Adrenal gland (tissue), 12 donors: ENCODE data around the gene TNNT2. TPM values are rescaled to one million over a fixed set of nuclear protein-coding genes. Genes with fewer than 3 reads are reported as not detected.

ENCODE experiments used
- DNase-seq, 7 donors: peaks; one replicate each; pipeline ENCODE4 v3.0.0-alpha.2; 2019 to 2020
- H3K27ac ChIP-seq, 5 donors: fragments of 200-600 bp; sonication (generic) in 4 of 5; 1 replicate in 3 of 5; 2 replicates in 2 of 5; pipeline versions ENCODE4 v1.5.1 to v1.8.0; 2016 to 2020; ENCODE audit warnings: mild to moderate bottlenecking in 1 of 5
- H3K27me3 ChIP-seq: fragments of 200-600 bp; 2 replicates; pipeline ENCODE4 v1.8.0; 2021
- H3K36me3 ChIP-seq, 2 donors: fragments of 200-600 bp; replicated peaks in 1 of 2; 1 replicate in 1 of 2; 2 replicates in 1 of 2; pipeline versions ENCODE4 v1.5.1 to v1.8.0; 2018 to 2022
- H3K4me1 ChIP-seq, 2 donors: fragments of 200-600 bp; replicated peaks in 1 of 2; 1 replicate in 1 of 2; 2 replicates in 1 of 2; pipeline versions ENCODE4 v1.5.1 to v1.8.0; 2018 to 2021
- H3K4me3 ChIP-seq, 4 donors: fragments of 200-600 bp; sonication (generic) in 3 of 4; one replicate each; pipeline ENCODE4 v1.5.1; 2016 to 2018
- H3K9me3 ChIP-seq, 3 donors: fragments of 200-600 bp; sonication (generic) in 1 of 3; replicated peaks in 1 of 3; 1 replicate in 2 of 3; 2 replicates in 1 of 3; pipeline versions ENCODE4 v1.5.1 to v1.8.0; 2016 to 2021
- POLR2A ChIP-seq, 2 donors: fragments of 450-650 bp; IDR thresholded peaks; one replicate each; pipeline ENCODE4 v1.6.1; 2017; ENCODE audit warnings: antibody characterized with exemption in 2 of 2, mild to moderate bottlenecking in 2 of 2, moderate library complexity in 1 of 2
- WGBS, 4 donors: extraction: QIAGEN DNeasy Blood & Tissue Kit in 2 of 4; methylation state at CpG; one replicate each; pipeline versions ENCODE4 v1.1.5 to v1.1.7; 2013 to 2017; 5-methylcytosine and 5-hydroxymethylcytosine counted together
- intact Hi-C, 2 donors: fragments of 100-400 bp; cut with DNase I; formaldehyde crosslinking; loops; one replicate each; pipeline versions ENCODE4 v1.14.1 to v1.15.0; 2022 to 2023
- polyA plus RNA-seq, 3 donors: library from polyadenylated mRNA; stranded (reverse); fragments of 200-250 nt in 2 of 3; fragments of 350-450 nt in 1 of 3; fragmentation: Illumina TruSeq in 1 of 3; extraction: RNeasy Lipid Tissue Mini Kit (QIAGEN cat#74804) in 1 of 3; gene quantifications; one replicate each; pipeline ENCODE4 v1.2.3, GENCODE V29; 2013 to 2014
- total RNA-seq, 9 donors: library from RNA; depleted of rRNA in 4 of 9; stranded (reverse); fragments of >200 nt in 4 of 9; fragments of 120-200 nt in 1 of 9; fragmentation: NEBNext Ultra II Directional in 1 of 9; extraction: Animal tissue kit (Norgen Biotek cat#: 25700) in 1 of 9; gene quantifications; one replicate each; pipeline versions ENCODE4 v1.1.0 to v1.2.4, GENCODE V29; 2013 to 2023
- TF ChIP-seq, protein P1 (sequence below), 6 experiments: fragments of 450-650 bp in 4 of 6; fragments of 200-600 bp in 2 of 6; sonication (generic) in 1 of 6; IDR thresholded peaks; 1 replicate in 5 of 6; 2 replicates in 1 of 6; pipeline versions ENCODE4 v1.5.1 to v1.8.0; 2016 to 2021; ENCODE audit warnings: antibody characterized with exemption in 6 of 6, mild to moderate bottlenecking in 2 of 6, moderate library complexity in 1 of 6
- donor health status: healthy with polysubstance abuse.
- donor health status: Bipolar disorder and iron deficiency.
- donor health status: DM: yes; HTN: yes; CAD: no.
- donor health status: DM: no; HTN: no; CAD: no.
- donor health status: DM: no; HTN: no; CAD: no.
- donor health status: DM: yes; HTN: yes; CAD: no.

TNNT2 gene
- total and polyA plus RNA-seq, 12 donors = 0.39 to 37.3 (median 3.8) TPM; not detected in 2

GRCh38 chr1:201347498-201348210 is 29.8 kb downstream of the TNNT2 start:
- Histone ChIP-seq H3K4me3 (no peak overlapping the region), H3K27ac (no peak overlapping the region), H3K4me1 (no peaks in the 10 kb centered on the region), H3K36me3 (no peaks in the 10 kb centered on the region), H3K27me3 (no peaks in the 10 kb centered on the region), H3K9me3 (no peaks in the 10 kb centered on the region)
- TF ChIP-seq POLR2A (IDR thresholded peaks at IDR 0.05) = no peak
- TF ChIP-seq, protein P1, sequence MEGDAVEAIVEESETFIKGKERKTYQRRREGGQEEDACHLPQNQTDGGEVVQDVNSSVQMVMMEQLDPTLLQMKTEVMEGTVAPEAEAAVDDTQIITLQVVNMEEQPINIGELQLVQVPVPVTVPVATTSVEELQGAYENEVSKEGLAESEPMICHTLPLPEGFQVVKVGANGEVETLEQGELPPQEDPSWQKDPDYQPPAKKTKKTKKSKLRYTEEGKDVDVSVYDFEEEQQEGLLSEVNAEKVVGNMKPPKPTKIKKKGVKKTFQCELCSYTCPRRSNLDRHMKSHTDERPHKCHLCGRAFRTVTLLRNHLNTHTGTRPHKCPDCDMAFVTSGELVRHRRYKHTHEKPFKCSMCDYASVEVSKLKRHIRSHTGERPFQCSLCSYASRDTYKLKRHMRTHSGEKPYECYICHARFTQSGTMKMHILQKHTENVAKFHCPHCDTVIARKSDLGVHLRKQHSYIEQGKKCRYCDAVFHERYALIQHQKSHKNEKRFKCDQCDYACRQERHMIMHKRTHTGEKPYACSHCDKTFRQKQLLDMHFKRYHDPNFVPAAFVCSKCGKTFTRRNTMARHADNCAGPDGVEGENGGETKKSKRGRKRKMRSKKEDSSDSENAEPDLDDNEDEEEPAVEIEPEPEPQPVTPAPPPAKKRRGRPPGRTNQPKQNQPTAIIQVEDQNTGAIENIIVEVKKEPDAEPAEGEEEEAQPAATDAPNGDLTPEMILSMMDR (IDR thresholded peaks at IDR 0.05) = no peak
- 24 to 34% (median 30%) methylated on average over 7 of the region's 7 CpGs for WGBS, 4 donors
- intact Hi-C loops = no loop called here
- DNase-seq = no peak

DNA sequence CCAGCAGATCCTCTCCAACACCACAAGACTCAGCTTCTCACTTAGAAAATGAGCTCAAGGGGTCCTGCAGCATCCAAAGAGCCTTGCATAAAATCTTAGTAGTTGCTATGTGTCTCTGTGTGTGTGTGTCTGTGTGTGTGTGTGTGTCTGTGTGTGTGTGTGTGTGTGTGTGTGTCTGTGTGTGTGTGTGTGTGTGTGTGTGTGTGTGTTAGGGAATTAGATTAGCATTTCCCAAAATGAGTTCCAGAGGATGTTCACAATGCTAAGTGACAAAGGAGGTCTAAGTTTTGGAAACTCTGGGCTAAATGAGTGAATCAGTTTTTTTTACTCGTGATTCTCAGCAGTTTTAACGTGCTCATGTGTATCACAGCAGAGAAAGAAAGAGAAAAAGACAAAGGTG is 30.5 kb downstream of the TNNT2 start:
- no peaks in the 10 kb centered on the region for H3K4me1 ChIP-seq
- intact Hi-C loops = no loop called here
- H3K9me3 ChIP-seq = no peaks in the 10 kb centered on the region
- no peak overlapping the region for H3K27ac ChIP-seq
- TF ChIP-seq POLR2A (IDR thresholded peaks at IDR 0.05) = no peak
- TF ChIP-seq, protein P1 (IDR thresholded peaks at IDR 0.05) = no peak
- H3K27me3 ChIP-seq = no peaks in the 10 kb centered on the region
- DNase-seq = no peak
- no peak overlapping the region for H3K4me3 ChIP-seq
- no peaks in the 10 kb centered on the region for H3K36me3 ChIP-seq
- WGBS, 4 donors = 7 to 23% (median 16%) methylated on average over 2 of the region's 2 CpGs

- no peaks in the 10 kb centered on the region for H3K4me1 ChIP-seq
- no peak overlapping the region for H3K27ac ChIP-seq
- H3K9me3 ChIP-seq = no peaks in the 10 kb centered on the region
- no peaks in the 10 kb centered on the region for H3K36me3 ChIP-seq
- 48 to 65% (median 62%) methylated on average over 4 to 5 of the region's 5 CpGs for WGBS, 4 donors
- TF ChIP-seq, protein P1 (IDR thresholded peaks at IDR 0.05) = peak in 5 of 6 experiments; percentile 7 to 49 (median 42)
- TF ChIP-seq POLR2A (IDR thresholded peaks at IDR 0.05) = no peak
- H3K4me3 ChIP-seq = no peak overlapping the region
- H3K27me3 ChIP-seq = no peaks in the 10 kb centered on the region
- DNase-seq = peak in 4 of 7 donors; percentile 39 to 64 (median 46)
- intact Hi-C loops = no loop called here
Observed at GRCh38 chr1:201346337-201346939, 31.0 kb downstream of the TNNT2 start.

DNA sequence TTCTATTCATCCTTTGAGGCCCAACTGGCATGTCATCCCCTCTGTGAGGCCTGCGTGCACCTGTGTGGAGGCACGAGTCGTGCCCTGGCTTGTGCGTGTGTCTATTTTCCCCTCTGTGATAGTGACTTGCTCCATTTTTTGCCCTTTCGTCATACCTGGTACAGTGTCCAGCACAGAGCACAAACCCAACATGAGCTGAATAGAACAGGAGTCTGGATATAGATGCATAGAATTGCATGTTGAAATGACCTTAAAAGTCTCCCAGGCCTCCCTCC is 32.5 kb downstream of the TNNT2 start:
- intact Hi-C loops = no loop called here
- H3K36me3 ChIP-seq = no peaks in the 10 kb centered on the region
- no peak for DNase-seq
- TF ChIP-seq POLR2A (IDR thresholded peaks at IDR 0.05) = no peak
- TF ChIP-seq, protein P1 (IDR thresholded peaks at IDR 0.05) = no peak
- H3K4me1 ChIP-seq = no peaks in the 10 kb centered on the region
- no peak overlapping the region for H3K4me3 ChIP-seq
- WGBS, 4 donors = 80 to 95% (median 87%) methylated on average over 5 of the region's 5 CpGs
- H3K9me3 ChIP-seq = no peaks in the 10 kb centered on the region
- no peak overlapping the region for H3K27ac ChIP-seq
- no peaks in the 10 kb centered on the region for H3K27me3 ChIP-seq
